K562 (cell line): ENCODE data around the gene WWTR1.

Source experiments
- ATF3 ChIP-seq, 2 experiments: fragments of 450-650 bp in 1 of 2; sonication (generic) in 1 of 2; formaldehyde crosslinking in 1 of 2; IDR thresholded peaks in 1 of 2; conservative IDR thresholded peaks in 1 of 2; 2 replicates each; pipeline versions ENCODE4 v1.6.1 to v1.8.1; 2016 to 2023; ENCODE audit warnings: mild to moderate bottlenecking in 2 of 2, moderate library complexity in 2 of 2, inconsistent platforms in 1 of 2, missing genetic modification reagents in 1 of 2
- CBX1 ChIP-seq: sonication (generic); IDR thresholded peaks from 2 replicates; pipeline ENCODE4 v1.6.1; 2016; ENCODE audit warnings: antibody characterized with exemption, low read depth, mild to moderate bottlenecking
- DACH1 ChIP-seq: fragments of 450-650 bp; IDR thresholded peaks from 2 replicates; pipeline ENCODE4 v1.6.1; 2018; ENCODE audit not compliant: partially characterized antibody
- FOS ChIP-seq: IDR thresholded peaks from 3 replicates; pipeline ENCODE4 v1.6.1; 2011; ENCODE audit not compliant: insufficient read length; ENCODE audit errors: extremely low read depth
- FUS ChIP-seq: fragments of 200-400 bp; formaldehyde crosslinking; optimal IDR thresholded peaks from 2 replicates; pipeline ENCODE3; 2017; ENCODE audit warnings: low read depth, low read length
- MAZ ChIP-seq, 2 experiments: fragments of 450-650 bp in 1 of 2; sonication (generic) in 1 of 2; formaldehyde crosslinking; IDR thresholded peaks in 1 of 2; conservative IDR thresholded peaks in 1 of 2; 2 replicates each; pipeline versions ENCODE4 v1.4.0 to v1.5.0; 2020; ENCODE audit warnings: mild to moderate bottlenecking in 1 of 2, missing genetic modification reagents in 1 of 2
- MXI1 ChIP-seq: IDR thresholded peaks from 2 replicates; pipeline ENCODE4 v1.6.1; 2011; ENCODE audit warnings: low read depth, mild to moderate bottlenecking, improper control_type of control experiment, low read length
- NCOA2 ChIP-seq, 2 experiments: fragments of 450-650 bp; IDR thresholded peaks; 2 replicates each; pipeline ENCODE4 v1.6.1; 2018; ENCODE audit warnings: mild to moderate bottlenecking in 2 of 2, moderate library complexity in 1 of 2; ENCODE audit not compliant: partially characterized antibody in 2 of 2
- POLR2A ChIP-seq: fragments of 450-650 bp; conservative IDR thresholded peaks from 2 replicates; pipeline ENCODE4 v1.6.1; 2016
- SAP30 ChIP-seq: fragments of 200-600 bp; sonication (generic); IDR thresholded peaks from 2 replicates; pipeline ENCODE4 v1.6.1; 2012; ENCODE audit warnings: borderline replicate concordance, low read depth, mild to moderate bottlenecking, moderate library complexity, low read length, control low read depth, inconsistent platforms; ENCODE audit not compliant: insufficient read depth, poor library complexity, severe bottlenecking
- SIN3A ChIP-seq, 2 experiments: fragments of 150-350 bp in 1 of 2; IDR thresholded peaks; 2 replicates each; pipeline ENCODE4 v1.6.1; 2011 to 2016; ENCODE audit warnings: borderline replicate concordance in 2 of 2, low read depth in 2 of 2, low read length in 2 of 2, mild to moderate bottlenecking in 2 of 2, moderate library complexity in 2 of 2; ENCODE audit not compliant: control insufficient read depth in 1 of 2
- SMC3 ChIP-seq: conservative IDR thresholded peaks from 2 replicates; pipeline ENCODE4 v1.6.1; 2011; ENCODE audit warnings: low read depth, low read length, improper control_type of control experiment; ENCODE audit not compliant: insufficient read depth
- ZNF124 ChIP-seq: sonication (generic); formaldehyde crosslinking; IDR thresholded peaks from 2 replicates; pipeline ENCODE4 v1.8.1; 2022; ENCODE audit warnings: missing genetic modification reagents
- TF ChIP-seq, protein P1 (sequence below): fragments of 250-450 bp; sonication (Bioruptor Pico); IDR thresholded peaks from 2 replicates; pipeline ENCODE4 v1.4.0; 2020; ENCODE audit warnings: borderline replicate concordance

DNA sequence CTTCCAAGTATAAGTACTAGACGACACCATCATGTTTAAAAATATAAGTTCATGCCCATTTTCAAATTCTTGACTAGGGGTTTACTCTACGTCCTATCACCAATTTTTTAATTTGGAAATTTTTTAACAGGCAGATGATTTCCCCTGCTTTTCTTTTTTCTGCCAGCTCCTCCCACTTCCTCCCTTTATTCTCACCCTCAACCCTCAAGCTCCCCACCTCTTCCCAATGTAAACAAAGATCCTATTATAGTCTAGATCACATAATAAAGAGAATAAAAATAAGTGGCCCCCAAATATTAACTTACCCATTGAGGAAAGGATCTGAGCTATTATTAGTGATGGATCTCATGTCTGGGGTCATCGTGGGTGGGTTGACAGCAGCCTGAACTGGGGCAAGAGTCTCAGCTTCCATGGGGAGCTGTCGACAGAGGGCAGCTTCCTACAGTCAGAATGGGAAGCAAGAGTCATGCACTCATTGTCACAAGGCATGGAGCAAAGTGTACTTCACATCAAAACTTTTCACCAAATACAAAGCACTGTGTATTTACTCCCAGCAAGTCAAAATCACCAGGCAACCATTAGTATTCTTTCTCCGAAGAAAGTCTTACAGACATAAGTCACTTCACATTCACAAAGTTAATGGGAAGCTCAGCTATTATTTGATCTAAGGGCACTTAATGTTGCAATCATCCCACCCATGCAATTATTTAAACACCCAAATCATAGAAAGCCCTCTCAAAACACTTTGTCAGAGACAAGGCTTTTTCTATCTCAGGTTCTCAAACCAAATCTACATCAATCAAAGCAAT lies 130.1 kb downstream of the WWTR1 start:
- TF ChIP-seq MAZ (CRISPR knock-in tag; conservative IDR thresholded peaks at IDR 0.05 in 1 of 2, IDR thresholded peaks at IDR 0.05 in 1 of 2) (no peak), CBX1 (no peak), POLR2A (no peak), ZNF124 (CRISPR knock-in tag) (no peak), DACH1 (no peak), NCOA2 (IDR thresholded peaks at IDR 0.05; ENCODE audit: partially characterized antibody in 2 of 2) (no peak), ATF3 (IDR thresholded peaks at IDR 0.05) (no peak), ATF3 (CRISPR knock-in tag; conservative IDR thresholded peaks at IDR 0.05) (no peak), SAP30 (no peak), SIN3A (IDR thresholded peaks at IDR 0.05; ENCODE audit: borderline replicate concordance in 2 of 2, control insufficient read depth in 1 of 2, low read depth in 2 of 2, low read length in 2 of 2) (no peak), FOS (no peak), FUS (no peak), SMC3 (no peak), MXI1 (no peak)
- TF ChIP-seq, protein P1, sequence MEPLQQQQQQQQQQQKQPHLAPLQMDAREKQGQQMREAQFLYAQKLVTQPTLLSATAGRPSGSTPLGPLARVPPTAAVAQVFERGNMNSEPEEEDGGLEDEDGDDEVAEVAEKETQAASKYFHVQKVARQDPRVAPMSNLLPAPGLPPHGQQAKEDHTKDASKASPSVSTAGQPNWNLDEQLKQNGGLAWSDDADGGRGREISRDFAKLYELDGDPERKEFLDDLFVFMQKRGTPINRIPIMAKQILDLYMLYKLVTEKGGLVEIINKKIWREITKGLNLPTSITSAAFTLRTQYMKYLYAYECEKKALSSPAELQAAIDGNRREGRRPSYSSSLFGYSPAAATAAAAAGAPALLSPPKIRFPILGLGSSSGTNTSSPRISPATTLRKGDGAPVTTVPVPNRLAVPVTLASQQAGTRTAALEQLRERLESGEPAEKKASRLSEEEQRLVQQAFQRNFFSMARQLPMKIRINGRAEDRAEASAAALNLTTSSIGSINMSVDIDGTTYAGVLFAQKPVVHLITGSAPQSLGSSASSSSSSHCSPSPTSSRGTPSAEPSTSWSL (CRISPR knock-in tag): no peak
